ENCODE results near the gene TPI1.
A peak's percentile ranks its signal among the peaks of the same experiment; 100 is the strongest.
"Not testable (repeated sequence)": the region's sequence is repeated elsewhere in the genome, so short reads cannot be mapped to it uniquely, and the experiment has no call there.

The TPI1 gene

GRCh38 chr12:6846316-6846869 lies 20.9 kb upstream of the TPI1 start:
- no peak for DNase-seq (ENCODE audit: low read depth in 1 of 2, low spot score in 1 of 2)

DNA sequence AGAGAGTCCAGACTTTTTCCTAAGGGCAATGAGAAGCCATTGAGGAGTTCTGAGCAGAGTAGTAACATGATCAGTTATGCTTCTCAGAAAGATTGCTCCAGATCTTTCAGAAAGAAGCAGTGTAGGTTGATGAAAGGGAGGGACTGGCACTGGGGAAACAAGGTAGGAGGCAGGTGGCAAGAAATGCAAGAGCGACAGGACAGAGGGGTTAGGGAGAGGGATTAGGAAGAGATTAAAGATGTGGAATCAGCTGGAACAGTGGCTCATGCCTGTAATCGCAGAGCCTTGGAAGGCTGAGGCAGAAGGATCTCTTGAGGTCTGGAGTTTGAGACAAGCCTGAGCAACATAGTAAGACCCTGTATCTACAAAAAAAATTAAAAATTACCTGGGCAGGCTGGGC lies 19.7 kb upstream of the TPI1 start:
- no peak for DNase-seq (ENCODE audit: low read depth in 1 of 2, low spot score in 1 of 2)

DNA sequence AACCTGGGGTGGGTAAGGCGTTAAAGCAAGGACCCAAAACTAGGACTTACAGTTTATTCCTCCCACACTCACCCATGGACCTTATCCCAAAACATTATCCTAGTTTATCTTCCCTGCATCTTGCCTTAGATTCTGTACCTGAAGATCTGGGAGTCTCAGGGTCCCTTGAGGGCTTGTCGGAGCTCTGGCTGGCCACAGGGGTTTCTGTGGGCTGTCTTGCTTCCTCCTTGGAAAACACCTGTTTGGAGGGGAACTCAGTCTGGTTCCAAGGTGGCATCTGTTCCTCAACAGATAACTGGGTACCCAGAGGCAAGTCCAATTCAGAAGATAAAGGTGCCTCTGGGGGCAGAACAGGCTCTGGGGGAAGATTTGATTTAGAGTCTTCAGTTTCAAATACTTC lies 17.9 kb upstream of the TPI1 start:
- no peak for DNase-seq (ENCODE audit: low read depth in 1 of 2, low spot score in 1 of 2)

- no peak for DNase-seq (ENCODE audit: low read depth in 1 of 2, low spot score in 1 of 2)
These were observed 17.3 kb upstream of the TPI1 start for GRCh38 chr12:6849976-6850560.

DNA sequence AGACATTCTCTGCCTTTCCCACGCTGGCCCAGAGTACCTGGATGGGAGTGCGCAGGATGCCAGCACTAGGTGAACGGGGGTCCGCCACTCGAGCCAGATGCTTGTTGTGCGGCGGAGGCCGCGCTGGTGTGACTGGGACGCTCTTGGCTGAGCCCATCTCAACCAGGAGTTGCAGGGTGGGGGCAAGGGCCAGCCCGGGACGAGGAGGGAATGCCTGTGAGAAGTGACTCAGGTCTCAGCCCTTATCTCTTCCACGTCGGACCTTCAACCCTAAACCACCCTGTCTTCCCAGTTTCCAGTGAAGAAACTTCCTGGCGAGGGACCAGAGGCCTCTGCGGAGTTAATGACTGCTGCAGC lies 16.6 kb upstream of the TPI1 start:
- no peak for DNase-seq (ENCODE audit: low read depth in 1 of 2, low spot score in 1 of 2)

DNA sequence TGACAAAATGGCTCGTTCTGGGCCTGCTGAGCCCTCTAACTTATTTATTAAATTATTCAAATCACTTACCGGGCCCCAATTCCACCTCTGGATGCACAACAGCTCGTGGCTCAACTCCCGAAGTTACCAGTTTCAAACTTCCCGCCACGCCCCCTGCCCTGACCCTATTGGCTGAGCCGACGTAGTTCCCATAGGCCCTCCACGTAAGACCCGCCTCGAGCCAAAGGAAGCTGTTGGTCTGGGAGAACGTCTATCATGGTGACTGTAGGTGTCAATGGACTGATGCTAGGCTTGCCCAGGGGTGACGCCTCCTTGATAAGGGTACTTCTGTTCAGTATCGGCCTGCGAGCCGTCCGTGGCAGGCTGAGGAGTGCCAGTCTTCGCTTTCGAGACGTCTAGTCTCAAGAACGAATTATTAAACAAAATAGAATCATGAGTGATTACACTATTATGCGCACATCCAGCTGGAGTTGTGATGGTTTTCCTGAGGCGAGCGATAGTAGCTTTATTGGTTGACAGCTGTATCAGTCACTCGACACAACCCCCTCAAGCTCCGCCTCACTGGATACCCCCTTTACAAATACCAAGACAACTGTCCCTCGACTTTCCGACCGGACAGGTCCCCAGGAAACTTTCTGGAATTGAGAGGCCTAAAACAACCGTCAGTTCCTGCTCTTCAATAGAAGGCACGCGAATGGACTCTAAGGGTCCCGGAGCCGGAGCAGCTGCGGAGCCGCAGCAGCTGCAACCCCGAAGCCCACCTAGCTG lies 16.0 kb upstream of the TPI1 start, which contains the start of gene CDCA3:
Gene CDCA3, minus strand, starts transcription at position 134 of the 768 bp plus-strand sequence. CDS start 334 bp downstream, outside the sequence.
- peak; percentile 76 to 90 for DNase-seq (ENCODE audit: low read depth in 1 of 2, low spot score in 1 of 2)

GRCh38 chr12:6851921-6852650 lies 15.2 kb upstream of the TPI1 start, which contains the start of gene USP5:
USP5 (plus strand) TSS chr12:6852150; CDS start chr12:6852180, 30 bp downstream.
- peak; percentile 86 to 98 for DNase-seq (ENCODE audit: low read depth in 1 of 2, low spot score in 1 of 2)

DNA sequence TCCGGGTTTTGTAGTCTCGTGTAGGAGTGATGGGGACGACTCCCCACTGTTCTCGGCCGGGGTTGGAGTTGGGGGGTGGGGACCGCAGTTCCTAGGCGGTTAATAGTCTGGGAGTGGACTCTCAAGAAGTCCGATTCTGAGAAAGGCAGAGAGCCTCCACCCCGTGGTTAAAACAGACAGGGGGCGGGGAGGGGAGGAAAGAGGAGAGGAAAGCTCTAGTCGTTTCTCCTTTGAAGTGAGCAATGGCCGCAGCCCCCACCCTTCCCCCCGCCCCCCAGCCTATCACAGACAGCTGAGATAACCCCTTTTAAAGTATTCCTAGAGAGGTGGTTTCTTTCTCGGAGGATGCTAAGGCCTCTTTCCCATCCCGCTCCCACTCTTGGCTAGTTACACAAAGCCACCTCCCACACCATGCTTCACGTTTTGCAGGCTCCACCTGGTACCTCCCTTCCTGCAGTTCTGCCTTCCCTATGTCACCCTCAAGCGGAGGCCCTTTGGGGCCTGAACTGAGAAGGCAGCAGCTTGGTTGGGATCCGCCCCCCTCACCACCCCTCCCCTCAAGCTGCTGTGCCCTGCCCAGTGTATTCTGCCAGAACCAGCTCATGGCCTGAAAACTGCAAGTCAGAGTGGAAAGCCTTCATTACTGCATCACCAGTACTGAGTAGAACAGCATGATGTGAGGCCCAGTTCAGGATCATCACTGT lies 14.5 kb upstream of the TPI1 start:
- DNase-seq (ENCODE audit: low read depth in 1 of 2, low spot score in 1 of 2) = peak; percentile 54 to 72

DNA sequence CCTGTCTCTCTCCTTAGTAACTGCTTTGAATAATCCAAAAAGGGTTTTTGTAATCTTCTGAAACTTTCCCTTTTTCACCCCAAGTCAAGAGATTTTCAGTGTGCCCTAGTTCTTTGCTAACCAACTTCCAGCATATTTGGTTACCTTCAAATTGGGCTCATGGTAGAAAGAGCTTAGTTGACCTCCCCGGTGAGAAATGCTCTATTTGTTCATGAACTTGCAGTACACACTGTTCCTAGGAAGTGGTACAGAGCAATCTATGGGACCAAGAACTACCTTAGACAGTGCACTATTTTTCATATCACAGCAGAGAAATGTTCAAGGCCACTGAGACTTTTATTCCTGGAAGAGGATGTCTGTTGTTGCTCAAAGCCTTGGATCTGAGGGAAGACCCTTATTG lies 13.7 kb upstream of the TPI1 start:
- no peak for DNase-seq (ENCODE audit: low read depth in 1 of 2, low spot score in 1 of 2)

DNA sequence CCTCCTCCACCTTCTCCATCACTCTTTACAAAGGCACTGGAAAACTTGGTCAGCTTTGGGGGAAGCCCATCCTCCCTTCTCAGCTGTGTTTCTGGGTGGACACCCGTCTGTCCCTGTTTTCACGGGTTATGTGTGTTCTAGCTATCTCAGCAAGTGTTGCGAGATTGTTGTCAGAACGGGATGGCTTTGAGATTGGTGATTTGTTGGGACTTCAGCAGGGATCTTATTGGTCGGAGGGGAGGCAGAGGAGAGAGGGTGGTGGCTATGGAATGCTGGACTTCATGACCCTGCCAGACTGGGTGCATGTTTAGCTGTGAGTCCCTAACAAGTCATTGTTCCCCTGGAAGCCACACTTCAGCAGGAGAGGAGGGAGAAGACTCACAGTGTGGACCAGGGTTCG lies 13.3 kb upstream of the TPI1 start:
- DNase-seq (ENCODE audit: low read depth in 1 of 2, low spot score in 1 of 2) = no peak

DNA sequence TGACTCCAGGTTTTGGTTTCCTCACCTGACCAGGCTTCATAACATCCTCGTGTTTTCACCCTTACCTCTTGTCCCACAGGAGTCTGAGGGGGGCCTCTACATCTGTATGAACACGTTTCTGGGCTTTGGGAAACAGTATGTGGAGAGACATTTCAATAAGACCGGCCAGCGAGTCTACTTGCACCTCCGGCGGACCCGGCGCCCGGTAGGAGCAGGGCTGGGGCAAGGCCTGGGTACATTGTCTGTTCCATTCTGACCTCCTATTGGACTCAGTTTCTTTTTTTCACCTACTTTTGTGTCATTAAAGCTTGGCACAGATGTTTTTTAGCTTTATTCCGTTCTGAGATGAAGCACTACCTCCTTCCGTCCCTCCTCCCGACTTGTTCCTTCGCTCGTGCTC lies 12.0 kb upstream of the TPI1 start:
- DNase-seq (ENCODE audit: low read depth in 1 of 2, low spot score in 1 of 2) = no peak

DNA sequence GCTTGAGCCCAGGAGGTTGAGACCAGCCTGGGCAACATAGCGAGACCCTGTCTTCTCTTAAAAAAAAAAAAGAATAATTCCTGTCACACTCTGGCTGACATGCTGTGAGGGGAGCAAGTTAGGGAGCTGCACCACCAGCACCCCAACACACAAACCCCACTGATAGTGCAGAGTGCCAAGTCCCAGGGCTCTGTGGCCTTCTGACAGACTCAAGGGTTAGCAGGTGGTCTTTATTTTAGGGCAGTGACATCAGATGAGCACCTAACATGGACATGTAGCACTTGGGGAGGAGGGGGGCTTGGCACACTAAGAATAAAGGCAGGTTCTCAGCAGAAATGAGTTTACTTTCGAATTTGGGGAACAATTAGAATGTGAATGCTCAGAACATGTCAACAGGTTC lies 8.5 kb upstream of the TPI1 start:
- no peak for DNase-seq (ENCODE audit: low read depth in 1 of 2, low spot score in 1 of 2)

DNA sequence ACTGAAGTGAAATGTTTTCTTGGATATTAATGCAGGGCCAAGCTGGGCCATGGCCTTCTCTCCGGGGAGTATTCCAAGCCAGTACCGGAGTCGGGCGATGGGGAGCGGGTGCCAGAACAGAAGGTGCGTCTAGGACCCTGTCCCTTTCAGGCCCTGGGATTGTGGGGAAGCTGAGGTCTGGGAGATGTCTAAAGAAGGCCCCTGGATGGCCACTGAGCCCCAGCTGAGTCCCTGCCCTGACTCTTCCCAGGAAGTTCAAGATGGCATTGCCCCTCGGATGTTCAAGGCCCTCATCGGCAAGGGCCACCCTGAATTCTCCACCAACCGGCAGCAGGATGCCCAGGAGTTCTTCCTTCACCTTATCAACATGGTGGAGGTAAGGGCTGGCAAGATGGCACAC lies 7.2 kb upstream of the TPI1 start:
- no peak for DNase-seq (ENCODE audit: low read depth in 1 of 2, low spot score in 1 of 2)

GRCh38 chr12:6860942-6861341 lies 6.4 kb upstream of the TPI1 start:
- DNase-seq (ENCODE audit: low read depth in 1 of 2, low spot score in 1 of 2) = no peak

DNA sequence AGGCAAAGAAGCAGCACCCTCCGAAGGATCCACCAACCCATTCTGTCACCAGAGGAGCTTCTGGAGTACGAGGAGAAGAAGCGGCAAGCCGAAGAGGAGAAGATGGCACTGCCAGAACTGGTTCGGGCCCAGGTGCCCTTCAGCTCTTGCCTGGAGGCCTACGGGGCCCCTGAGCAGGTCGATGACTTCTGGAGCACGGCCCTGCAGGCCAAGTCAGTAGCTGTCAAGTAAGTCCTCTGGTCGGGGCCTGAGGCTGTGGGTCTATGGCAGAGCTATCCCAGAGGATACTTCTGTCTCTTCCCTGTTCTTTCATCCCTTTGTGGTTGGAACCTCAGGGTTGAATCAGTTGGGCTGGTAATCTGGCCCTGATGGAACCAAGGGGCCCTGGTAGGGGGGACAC lies 5.9 kb upstream of the TPI1 start:
- no peak for DNase-seq (ENCODE audit: low read depth in 1 of 2, low spot score in 1 of 2)

DNA sequence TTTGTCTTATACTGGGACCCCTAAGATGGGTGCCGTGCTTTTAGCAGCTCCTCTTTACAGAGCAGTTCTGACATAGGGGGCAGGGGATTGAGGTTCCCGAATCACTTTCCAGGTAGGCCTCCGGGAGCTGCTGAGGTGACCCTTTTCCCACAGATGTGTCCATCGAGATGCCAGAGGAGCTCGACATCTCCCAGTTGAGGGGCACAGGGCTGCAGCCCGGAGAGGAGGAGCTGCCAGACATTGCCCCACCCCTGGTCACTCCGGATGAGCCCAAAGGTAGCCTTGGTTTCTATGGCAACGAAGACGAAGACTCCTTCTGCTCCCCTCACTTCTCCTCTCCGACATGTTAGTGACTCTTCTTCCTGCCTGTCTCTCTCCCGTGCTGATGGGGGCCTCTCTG lies 4.3 kb upstream of the TPI1 start:
- no peak for DNase-seq (ENCODE audit: low read depth in 1 of 2, low spot score in 1 of 2)

- DNase-seq (ENCODE audit: low read depth in 1 of 2, low spot score in 1 of 2) = no peak
These were observed 3.6 kb upstream of the TPI1 start for GRCh38 chr12:6863586-6864321.

- DNase-seq (ENCODE audit: low read depth in 1 of 2, low spot score in 1 of 2) = not testable (repeated sequence)
These were observed 2.0 kb upstream of the TPI1 start for GRCh38 chr12:6865307-6865706.

GRCh38 chr12:6866163-6866919 lies 990 bp upstream of the TPI1 start:
- DNase-seq (ENCODE audit: low read depth in 1 of 2, low spot score in 1 of 2) = no peak

- no peak for DNase-seq (ENCODE audit: low read depth in 1 of 2, low spot score in 1 of 2)
These were observed 365 bp upstream of the TPI1 start for GRCh38 chr12:6866920-6867412.
